Activated CD8-positive, alpha-beta memory T cell treated with anti-CD3 and anti-CD28 coated beads for 36 hours (primary cell): ENCODE results near the gene ADPGK. TPM values are rescaled to one million over a fixed set of nuclear protein-coding genes. Genes with fewer than 3 reads are reported as not detected.

Source experiments
- CTCF ChIA-PET: fragments of 350-600 bp; sonication (Branson Sonifier 250); formaldehyde crosslinking; loops from one replicate; lab custom pipeline; 2021; ENCODE audit warnings: antibody characterized with exemption; lab: Charles Lee
- POLR2A ChIA-PET: fragments of 350-600 bp; sonication (Branson Sonifier 250); formaldehyde crosslinking; loops from one replicate; lab custom pipeline; 2021; ENCODE audit warnings: antibody characterized with exemption; lab: Charles Lee
- total RNA-seq, 2 experiments: library from RNA; stranded (reverse); gene quantifications; one replicate each; pipeline ENCODE4 v1.2.3, GENCODE V29; 2021

The ADPGK gene
- total RNA-seq, 2 experiments from 2014 or later = 73.3 to 75.5 TPM

DNA sequence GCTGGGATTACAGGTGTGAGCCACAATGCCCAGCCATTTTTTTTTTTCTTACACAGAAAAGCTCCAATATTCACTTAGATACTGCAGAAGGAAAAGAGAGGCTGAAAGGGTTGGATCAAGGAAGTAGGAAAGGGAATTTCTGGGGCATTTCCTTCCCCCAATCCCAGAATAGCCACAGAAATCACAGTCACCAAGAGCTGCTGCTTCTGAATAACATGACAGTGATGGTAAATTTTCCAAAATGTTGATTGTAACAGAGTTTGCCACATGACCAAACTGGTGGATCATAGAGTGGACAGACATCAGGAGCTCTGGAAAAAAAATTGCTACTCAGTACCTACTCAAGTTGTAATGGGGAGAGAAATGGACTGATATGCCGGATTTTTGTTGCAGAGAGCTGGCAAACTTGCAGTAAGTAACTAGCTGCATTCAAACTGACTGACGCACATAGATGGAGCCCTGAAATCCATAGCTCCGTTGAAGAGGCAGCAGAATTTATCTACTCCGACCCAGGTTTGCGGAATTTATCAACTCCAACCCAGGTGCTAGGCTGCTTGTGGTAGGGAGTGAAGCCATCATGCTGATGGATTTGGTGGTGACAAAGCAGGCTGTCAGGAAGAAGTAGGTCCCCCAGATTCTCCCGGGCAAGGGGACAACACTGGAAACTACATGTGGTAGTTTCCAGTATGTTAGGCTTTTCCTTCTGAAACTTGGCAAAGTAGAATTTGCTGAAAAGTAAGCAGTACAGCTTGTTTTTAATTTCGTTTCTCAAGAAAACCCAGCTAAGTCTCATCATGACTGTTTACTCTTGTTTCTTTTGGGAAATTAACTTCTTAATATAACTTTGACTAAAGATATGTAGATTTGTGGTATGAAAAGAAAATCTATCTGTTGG, 10.5 kb upstream of the ADPGK start:
- CTCF ChIA-PET = interaction anchor here (0.6 kb wide), 1 partner anchor 113 kb away, joined by 4 read pairs; no protein-coding TSS in a partner anchor
- POLR2A ChIA-PET = interaction anchor here (0.6 kb wide), 2 partner anchors 55 to 181 kb away, joined by 3 to 4 read pairs; no protein-coding TSS in a partner anchor

DNA sequence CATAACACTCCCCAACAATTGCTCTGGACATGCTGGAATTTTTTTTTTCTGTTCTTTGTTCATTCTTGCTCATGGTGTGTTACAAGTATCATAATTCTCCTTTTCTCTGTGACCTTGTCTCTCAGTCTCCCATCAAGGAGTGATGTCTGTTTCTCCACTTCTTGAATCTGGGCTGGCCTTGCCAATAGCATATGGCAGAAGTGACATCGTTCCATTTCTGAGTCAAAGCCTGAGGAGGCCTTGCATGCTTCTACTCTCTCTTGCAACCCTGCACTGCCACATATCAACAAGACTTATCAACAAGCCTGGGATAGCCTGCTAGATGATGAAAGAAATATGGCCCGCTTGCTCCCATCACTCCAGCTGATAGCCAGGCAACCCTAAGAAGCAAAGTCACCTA, 8.9 kb upstream of the ADPGK start:
- CTCF ChIA-PET = no interaction called here
- POLR2A ChIA-PET = no interaction called here

GRCh38 chr15:72790302-72790910, 6.8 kb upstream of the ADPGK start:
- ChIA-PET POLR2A (no interaction called here), CTCF (no interaction called here)

DNA sequence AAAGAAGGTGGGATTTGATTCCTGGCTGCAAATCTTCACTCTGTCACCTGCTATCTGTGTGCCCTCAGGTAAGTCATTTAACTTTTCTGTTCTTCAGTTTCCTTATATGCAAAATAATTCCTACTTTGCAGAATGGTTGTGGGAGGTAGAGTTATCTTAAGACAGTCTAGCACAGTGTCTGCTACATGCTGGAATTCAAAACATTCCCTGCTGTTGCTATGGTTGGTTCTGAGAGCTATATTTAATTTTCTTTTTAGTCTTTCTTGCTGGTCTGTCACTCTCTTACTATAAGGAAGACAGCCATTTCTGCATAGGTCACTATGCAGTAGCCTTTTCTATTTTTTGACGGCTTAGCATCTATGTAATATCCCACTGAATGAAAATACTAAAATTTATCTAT, 4.0 kb upstream of the ADPGK start:
- ChIA-PET POLR2A (no interaction called here), CTCF (no interaction called here)

GRCh38 chr15:72786676-72787345, 3.3 kb upstream of the ADPGK start:
- ChIA-PET CTCF (no interaction called here), POLR2A (interaction anchor here (1.2 kb wide), 1 partner anchor 356 kb away, joined by 4 read pairs; no protein-coding TSS in a partner anchor)

DNA sequence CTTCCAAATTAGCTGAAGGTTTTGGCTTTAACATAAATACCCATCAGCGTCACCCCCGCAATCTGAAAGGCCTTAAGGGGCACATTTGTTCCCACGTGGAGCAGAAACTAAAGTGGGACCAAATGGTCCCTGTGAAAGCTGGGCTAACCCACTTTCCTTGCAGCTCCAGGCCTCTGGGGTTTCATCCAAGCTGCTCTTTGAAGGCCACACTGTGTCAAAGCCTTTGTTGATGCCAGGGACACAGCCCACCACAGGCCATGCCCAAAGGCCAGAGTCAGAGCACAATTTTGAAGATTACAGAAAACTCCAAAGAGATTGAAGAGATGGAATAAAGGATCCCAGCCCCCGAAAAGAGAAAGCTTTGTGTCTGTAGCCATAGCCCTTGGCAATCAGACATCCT, 2.7 kb upstream of the ADPGK start:
- ChIA-PET CTCF (interaction anchor here (0.9 kb wide), 1 partner anchor 11 kb away, joined by 3 read pairs; no protein-coding TSS in a partner anchor), POLR2A (interaction anchor here (1.2 kb wide), 1 partner anchor 357 kb away, joined by 4 read pairs; no protein-coding TSS in a partner anchor)

- ChIA-PET POLR2A (interaction anchor here (1.2 kb wide), 1 partner anchor 357 kb away, joined by 4 read pairs; no protein-coding TSS in a partner anchor), CTCF (interaction anchor here (0.9 to 1.8 kb wide), 2 partner anchors 10 to 12 kb away, joined by 3 to 5 read pairs; no protein-coding TSS in a partner anchor)
These were observed 2.3 kb upstream of the ADPGK start for GRCh38 chr15:72785841-72786240.

DNA sequence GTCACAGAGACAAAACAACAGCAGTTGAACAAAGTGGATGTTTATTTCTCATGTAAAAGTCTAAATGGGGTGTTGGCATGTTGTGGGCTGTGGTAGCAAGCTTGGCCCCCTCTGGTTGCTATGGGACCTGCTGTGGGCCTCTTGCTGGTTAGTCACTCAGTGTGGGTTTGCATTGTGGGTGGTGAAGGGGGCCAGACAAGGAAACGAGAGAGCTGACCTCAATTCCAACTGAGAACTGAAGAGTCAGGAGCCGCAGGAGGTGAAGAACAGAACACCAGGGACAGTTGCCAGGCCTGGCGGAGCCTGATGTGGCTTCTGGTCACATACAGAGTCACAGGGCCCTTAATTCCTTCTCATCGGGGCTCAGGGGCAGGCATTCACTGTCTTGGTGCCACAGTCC, 1.9 kb upstream of the ADPGK start:
- ChIA-PET CTCF (interaction anchor here (0.9 to 1.8 kb wide), 2 partner anchors 11 to 12 kb away, joined by 3 to 5 read pairs; no protein-coding TSS in a partner anchor), POLR2A (interaction anchor here (1.2 kb wide), 1 partner anchor 357 kb away, joined by 4 read pairs; no protein-coding TSS in a partner anchor)

GRCh38 chr15:72784456-72784876, 908 bp upstream of the ADPGK start:
- POLR2A ChIA-PET = no interaction called here
- CTCF ChIA-PET = interaction anchor here (0.9 to 1.8 kb wide), 3 partner anchors 10 to 98 kb away, joined by 3 to 5 read pairs (median 3); no protein-coding TSS in a partner anchor

DNA sequence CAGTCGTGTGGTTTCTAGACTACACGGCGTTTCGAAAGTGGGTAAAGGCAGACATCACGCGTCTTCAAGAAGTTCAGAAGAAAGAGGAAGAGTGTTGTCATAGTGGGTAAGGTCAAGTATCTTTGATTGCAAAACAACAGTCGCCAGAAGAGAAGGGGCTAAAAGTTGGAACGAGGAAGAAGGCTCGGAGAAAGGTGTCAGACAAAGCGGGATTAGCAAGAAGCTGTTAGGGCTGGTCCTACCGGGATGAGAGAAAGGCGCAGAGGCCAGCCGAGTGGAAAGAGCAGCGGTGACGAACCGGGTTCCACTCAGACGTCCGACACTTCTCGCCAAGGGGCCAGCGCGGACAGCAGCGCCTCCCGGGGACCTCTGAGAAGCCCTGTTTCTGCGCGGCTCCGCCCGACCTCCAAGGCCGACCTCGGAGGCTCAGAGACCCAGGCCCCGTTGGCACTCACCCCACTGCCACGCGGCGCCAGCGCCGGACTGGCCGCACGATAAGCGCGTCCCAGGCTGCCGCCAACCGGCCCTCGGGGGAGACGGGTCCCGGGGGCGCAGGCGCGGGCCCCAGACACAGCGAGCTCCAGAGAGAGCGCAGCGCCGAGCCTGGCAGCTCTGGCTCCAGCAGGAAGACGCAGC, 436 bp downstream of the ADPGK start:
- ChIA-PET POLR2A (interaction anchor here (0.6 to 1.1 kb wide), 4 partner anchors 10 to 473 kb away, joined by 3 to 5 read pairs (median 3); partner anchors contain the start of genes BBS4 and HIGD2B), CTCF (interaction anchor here (0.6 to 1.2 kb wide), 3 partner anchors 97 to 468 kb away, joined by 3 to 5 read pairs (median 4); partner anchors contain the start of genes BBS4 and HIGD2B)

DNA sequence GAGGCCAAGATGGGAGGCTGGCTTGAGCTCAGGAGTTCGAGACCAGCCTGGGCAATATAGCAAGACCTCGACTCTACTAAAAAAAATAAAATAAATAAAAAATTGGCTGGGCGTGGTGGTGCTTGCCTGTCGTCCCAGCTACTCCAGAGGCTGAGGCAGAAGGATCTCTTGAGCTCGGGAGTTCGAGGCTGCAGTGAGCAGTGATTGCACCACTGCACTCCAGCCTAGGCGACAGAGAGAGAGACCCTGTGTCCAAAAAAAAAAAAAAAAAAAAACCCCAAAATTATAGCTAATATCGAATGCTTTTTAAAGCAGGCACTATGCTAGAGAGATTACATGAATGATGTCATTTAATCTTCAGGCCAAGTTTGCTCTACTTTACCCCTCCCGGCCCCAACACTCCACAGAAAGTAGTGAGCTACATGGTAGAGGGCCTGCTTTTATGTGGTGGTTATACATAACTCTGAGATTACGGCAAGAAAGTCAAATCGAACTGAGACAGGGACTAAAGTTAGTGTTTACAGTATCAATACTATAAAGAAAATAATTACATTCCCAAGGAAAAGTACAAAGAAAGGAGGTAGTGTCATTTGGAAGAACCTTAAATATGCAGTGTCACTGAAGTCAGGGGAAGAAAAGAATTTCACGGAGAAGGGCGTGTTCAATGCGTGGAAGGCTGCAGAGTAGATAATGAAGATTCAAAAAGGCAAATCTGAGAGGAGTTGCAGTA, 1.1 kb downstream of the ADPGK start:
- POLR2A ChIA-PET = interaction anchor here (0.6 to 1.1 kb wide), 2 partner anchors 96 to 472 kb away, joined by 3 to 5 read pairs; partner anchors contain the start of genes BBS4 and HIGD2B
- CTCF ChIA-PET = interaction anchor here (0.6 to 1.2 kb wide), 4 partner anchors 39 to 1197 kb away, joined by 3 to 5 read pairs (median 4); partner anchors contain the start of genes BBS4 and HIGD2B

DNA sequence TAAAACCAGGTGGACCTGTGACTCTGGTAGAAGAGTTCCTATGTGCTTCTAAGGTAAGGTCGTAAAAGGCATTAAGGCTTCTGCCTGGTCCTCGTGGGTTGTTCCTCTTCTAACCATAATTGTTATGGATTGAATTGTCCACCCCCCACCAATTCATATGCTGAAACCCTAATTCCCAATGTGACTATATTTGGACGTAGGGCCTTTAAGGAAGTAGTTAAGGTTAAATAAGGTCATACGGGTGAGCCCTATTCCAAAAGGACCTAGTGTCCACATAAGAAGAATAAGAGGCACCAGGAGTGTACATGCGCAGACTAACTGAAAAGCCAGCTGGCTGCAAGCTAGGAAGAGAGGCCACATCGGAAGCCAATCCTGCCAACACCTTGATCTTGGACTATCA, 1.9 kb downstream of the ADPGK start:
- ChIA-PET POLR2A (no interaction called here), CTCF (interaction anchor here (0.6 to 0.7 kb wide), 2 partner anchors 38 to 1197 kb away, joined by 3 to 5 read pairs; no protein-coding TSS in a partner anchor)

- CTCF ChIA-PET = no interaction called here
- POLR2A ChIA-PET = no interaction called here
These were observed 4.8 kb downstream of the ADPGK start for GRCh38 chr15:72778796-72779195.

GRCh38 chr15:72774696-72775383, 8.7 kb downstream of the ADPGK start:
- ChIA-PET POLR2A (no interaction called here), CTCF (interaction anchor here (1.3 kb wide), 1 partner anchor 10 kb away, joined by 3 read pairs; no protein-coding TSS in a partner anchor)

GRCh38 chr15:72771329-72771725, 12.2 kb downstream of the ADPGK start:
- ChIA-PET POLR2A (no interaction called here), CTCF (no interaction called here)

DNA sequence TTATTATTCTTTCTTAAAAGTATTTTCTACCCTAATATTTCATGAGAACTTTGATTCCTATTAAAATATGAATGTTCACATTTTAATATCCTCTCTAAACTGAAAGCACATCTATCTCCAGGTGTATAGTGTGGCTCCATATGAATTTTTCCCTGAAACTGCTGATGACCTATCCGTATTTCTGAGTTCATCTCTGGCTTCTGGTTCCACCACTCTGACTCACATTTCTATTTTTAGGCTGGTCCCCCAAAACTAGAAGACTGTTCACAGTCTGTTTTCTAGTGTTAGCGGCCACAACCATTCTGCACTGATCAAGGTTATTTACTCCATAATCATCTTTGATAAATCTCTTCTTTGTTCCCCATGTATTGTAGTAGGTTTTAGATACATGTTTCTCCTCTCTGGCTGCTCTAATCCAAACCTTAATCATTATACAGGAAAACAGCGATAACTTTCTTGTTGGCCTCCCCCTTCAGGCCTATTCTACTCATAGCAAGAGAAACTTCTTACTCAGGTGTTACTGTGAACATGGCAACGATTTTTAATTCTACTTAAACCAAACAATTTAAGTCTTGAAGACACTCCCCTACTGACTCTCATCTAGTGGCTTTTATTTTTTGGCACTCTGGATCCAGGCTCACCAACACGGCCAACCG, 12.8 kb downstream of the ADPGK start:
- CTCF ChIA-PET = no interaction called here
- POLR2A ChIA-PET = no interaction called here
